Type B pancreatic cell (in vitro differentiated cells): ENCODE measurements around the gene CMSS1. TPM values are rescaled to one million over a fixed set of nuclear protein-coding genes. Genes with fewer than 3 reads are reported as not detected.

Experiments
- DNase-seq: peaks from one replicate; pipeline ENCODE4 v3.0.0; 2021; ENCODE audit warnings: mixed read lengths; ENCODE audit not compliant: unreplicated experiment; ENCODE audit errors: extremely low spot score
- H3K27ac Mint-ChIP-seq: 2 replicates; pipeline ENCODE4 v1.8.0; 2021; ENCODE audit warnings: mild to moderate bottlenecking, mixed read lengths
- H3K27me3 Mint-ChIP-seq: 2 replicates; pipeline ENCODE4 v1.8.0; 2021; ENCODE audit warnings: mixed read lengths
- H3K36me3 Mint-ChIP-seq: 2 replicates; pipeline ENCODE4 v1.8.0; 2021; ENCODE audit warnings: mixed read lengths
- H3K4me1 Mint-ChIP-seq: one replicate; pipeline ENCODE4 v1.8.0; 2021; ENCODE audit warnings: mixed read lengths; ENCODE audit not compliant: unreplicated experiment
- H3K4me3 Mint-ChIP-seq: 2 replicates; pipeline ENCODE4 v1.8.0; 2021; ENCODE audit warnings: mild to moderate bottlenecking, mixed read lengths
- H3K9me3 Mint-ChIP-seq: 2 replicates; pipeline ENCODE4 v1.8.0; 2021; ENCODE audit warnings: mixed read lengths
- total RNA-seq: library from RNA; stranded (reverse); gene quantifications from 2 replicates; pipeline ENCODE4 v1.2.1, GENCODE V29; 2021; ENCODE audit warnings: low replicate concordance
- TF ChIP-seq, protein P1 (sequence below): fragments of 200-600 bp; sonication (generic); conservative IDR thresholded peaks from 2 replicates; pipeline ENCODE4 v1.5.0; 2021; ENCODE audit warnings: antibody characterized with exemption, mild to moderate bottlenecking

The CMSS1 gene
- total RNA-seq, 1 donor from 2014 or later = 34.1 TPM

GRCh38 chr3:99915906-99916432, 98.3 kb downstream of the CMSS1 start:
- H3K36me3 Mint-ChIP-seq = peaks cover 12% of the 10 kb centered on the region
- H3K4me1 Mint-ChIP-seq = peaks cover 26% of the 10 kb centered on the region
- no peak for DNase-seq
- no peak overlapping the region for H3K4me3 Mint-ChIP-seq
- no peaks in the 10 kb centered on the region for H3K27me3 Mint-ChIP-seq
- no peak overlapping the region for H3K27ac Mint-ChIP-seq
- H3K9me3 Mint-ChIP-seq = peaks cover 7% of the 10 kb centered on the region
- TF ChIP-seq, protein P1, sequence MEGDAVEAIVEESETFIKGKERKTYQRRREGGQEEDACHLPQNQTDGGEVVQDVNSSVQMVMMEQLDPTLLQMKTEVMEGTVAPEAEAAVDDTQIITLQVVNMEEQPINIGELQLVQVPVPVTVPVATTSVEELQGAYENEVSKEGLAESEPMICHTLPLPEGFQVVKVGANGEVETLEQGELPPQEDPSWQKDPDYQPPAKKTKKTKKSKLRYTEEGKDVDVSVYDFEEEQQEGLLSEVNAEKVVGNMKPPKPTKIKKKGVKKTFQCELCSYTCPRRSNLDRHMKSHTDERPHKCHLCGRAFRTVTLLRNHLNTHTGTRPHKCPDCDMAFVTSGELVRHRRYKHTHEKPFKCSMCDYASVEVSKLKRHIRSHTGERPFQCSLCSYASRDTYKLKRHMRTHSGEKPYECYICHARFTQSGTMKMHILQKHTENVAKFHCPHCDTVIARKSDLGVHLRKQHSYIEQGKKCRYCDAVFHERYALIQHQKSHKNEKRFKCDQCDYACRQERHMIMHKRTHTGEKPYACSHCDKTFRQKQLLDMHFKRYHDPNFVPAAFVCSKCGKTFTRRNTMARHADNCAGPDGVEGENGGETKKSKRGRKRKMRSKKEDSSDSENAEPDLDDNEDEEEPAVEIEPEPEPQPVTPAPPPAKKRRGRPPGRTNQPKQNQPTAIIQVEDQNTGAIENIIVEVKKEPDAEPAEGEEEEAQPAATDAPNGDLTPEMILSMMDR = no peak

DNA sequence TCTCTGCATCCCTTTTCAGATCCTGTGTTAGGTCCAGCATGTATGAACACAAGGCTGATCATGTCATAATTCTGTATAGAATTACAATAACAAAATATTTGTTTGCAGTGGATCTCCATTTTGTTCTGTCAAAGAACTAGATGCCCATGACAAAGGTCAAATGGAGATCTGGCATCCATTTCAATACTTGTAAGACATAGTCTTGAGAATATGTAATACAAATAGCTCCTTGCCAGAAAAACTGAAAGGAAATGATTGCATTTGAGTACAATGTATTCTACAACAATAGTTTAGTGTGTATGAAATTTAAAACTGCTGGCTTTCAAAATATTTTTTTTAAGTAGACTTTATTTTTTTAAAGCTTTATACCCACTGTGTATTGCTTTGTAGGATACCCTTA, 101.1 kb downstream of the CMSS1 start:
- peaks cover 18% of the 10 kb centered on the region for H3K36me3 Mint-ChIP-seq
- DNase-seq = no peak
- TF ChIP-seq, protein P1 = no peak
- no peak overlapping the region for H3K27ac Mint-ChIP-seq
- peaks cover 23% of the 10 kb centered on the region for H3K4me1 Mint-ChIP-seq
- peaks cover 14% of the 10 kb centered on the region for H3K9me3 Mint-ChIP-seq
- H3K4me3 Mint-ChIP-seq = no peak overlapping the region
- H3K27me3 Mint-ChIP-seq = no peaks in the 10 kb centered on the region

DNA sequence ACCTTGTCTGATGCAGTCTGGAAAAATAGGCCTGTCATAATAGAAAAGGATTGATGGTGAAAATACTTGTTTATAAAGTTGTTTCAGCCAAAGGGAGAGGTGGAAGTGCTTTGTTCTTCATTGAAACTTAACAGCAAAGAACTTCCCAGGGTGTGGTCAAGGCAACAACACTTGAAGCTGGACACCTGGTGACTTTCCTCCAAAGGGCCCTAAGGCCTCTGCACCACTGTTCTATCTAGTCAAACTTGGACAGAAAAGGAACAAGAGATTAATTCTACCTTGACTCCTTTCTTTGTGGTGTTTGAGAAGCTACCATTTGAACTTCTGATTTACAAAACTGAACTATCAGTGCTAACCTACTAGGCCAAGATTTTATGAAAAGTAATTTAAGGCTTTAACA, 102.0 kb downstream of the CMSS1 start:
- peaks cover 16% of the 10 kb centered on the region for H3K9me3 Mint-ChIP-seq
- peaks cover 23% of the 10 kb centered on the region for H3K4me1 Mint-ChIP-seq
- H3K4me3 Mint-ChIP-seq = no peak overlapping the region
- peaks cover 18% of the 10 kb centered on the region for H3K36me3 Mint-ChIP-seq
- H3K27ac Mint-ChIP-seq = peak overlapping the region; percentile 39
- TF ChIP-seq, protein P1 = no peak
- no peaks in the 10 kb centered on the region for H3K27me3 Mint-ChIP-seq
- no peak for DNase-seq

DNA sequence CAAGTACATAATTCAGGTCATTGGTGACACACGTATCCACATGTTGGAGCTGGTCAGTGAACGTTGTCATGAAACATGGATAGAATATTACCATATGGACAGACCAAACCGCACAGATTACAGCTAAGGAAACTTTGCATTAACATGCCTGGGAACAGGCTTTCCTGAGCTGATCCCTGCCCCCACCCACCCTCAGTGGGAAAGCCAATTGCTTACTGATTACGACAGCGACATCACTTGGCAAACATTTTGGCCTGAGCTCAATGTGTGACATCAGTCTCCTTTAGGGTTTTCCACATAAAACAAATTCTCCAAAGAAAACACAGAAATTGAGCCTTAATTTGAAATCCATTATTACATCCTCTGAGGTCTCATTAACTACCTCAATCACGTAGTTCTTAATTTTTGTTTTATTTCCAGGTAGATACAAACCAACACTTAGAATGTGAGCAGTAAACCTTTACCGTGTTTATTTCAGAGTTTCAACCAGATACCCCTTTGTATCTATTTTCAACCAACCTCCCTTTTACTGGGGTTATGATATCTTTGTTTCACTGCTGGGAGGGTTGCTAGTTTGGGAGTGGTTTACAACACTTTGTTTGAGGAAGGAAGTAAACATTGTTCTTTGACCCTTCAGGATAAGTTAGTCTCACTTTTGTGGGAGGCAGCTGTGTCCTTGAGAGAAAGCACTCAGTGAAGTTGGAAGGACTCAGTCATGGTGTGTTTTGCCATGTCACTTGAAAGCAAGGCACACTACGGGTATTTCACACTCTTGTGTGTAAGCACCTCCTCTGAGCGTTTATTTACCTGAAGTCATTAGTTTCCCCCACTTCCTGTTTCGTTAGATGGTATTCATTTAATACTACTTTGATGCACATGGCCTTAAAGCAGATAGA, 103.1 kb downstream of the CMSS1 start:
- Mint-ChIP-seq H3K4me3 (no peak overlapping the region), H3K9me3 (peaks cover 16% of the 10 kb centered on the region), H3K27me3 (no peaks in the 10 kb centered on the region), H3K4me1 (peaks cover 22% of the 10 kb centered on the region), H3K27ac (peak overlapping the region; percentile 68), H3K36me3 (peaks cover 20% of the 10 kb centered on the region)
- DNase-seq = no peak
- TF ChIP-seq, protein P1 = no peak

- Mint-ChIP-seq H3K27ac (peak overlapping the region; percentile 68), H3K36me3 (peaks cover 18% of the 10 kb centered on the region), H3K4me1 (peaks cover 19% of the 10 kb centered on the region), H3K27me3 (no peaks in the 10 kb centered on the region), H3K4me3 (no peak overlapping the region), H3K9me3 (peaks cover 16% of the 10 kb centered on the region)
- TF ChIP-seq, protein P1 = no peak
- no peak for DNase-seq
These were observed 103.7 kb downstream of the CMSS1 start for GRCh38 chr3:99921377-99921695.
